HG03135 (cell line): Measurements from ENCODE around the gene ZNRF4.

Source experiments
- ATAC-seq: cut with Tn5 transposase; IDR thresholded peaks from one replicate; pipeline ENCODE4 v1.9.1; 2021; ENCODE audit warnings: mild to moderate bottlenecking, moderate library complexity; ENCODE audit not compliant: unreplicated experiment

Gene ZNRF4

DNA sequence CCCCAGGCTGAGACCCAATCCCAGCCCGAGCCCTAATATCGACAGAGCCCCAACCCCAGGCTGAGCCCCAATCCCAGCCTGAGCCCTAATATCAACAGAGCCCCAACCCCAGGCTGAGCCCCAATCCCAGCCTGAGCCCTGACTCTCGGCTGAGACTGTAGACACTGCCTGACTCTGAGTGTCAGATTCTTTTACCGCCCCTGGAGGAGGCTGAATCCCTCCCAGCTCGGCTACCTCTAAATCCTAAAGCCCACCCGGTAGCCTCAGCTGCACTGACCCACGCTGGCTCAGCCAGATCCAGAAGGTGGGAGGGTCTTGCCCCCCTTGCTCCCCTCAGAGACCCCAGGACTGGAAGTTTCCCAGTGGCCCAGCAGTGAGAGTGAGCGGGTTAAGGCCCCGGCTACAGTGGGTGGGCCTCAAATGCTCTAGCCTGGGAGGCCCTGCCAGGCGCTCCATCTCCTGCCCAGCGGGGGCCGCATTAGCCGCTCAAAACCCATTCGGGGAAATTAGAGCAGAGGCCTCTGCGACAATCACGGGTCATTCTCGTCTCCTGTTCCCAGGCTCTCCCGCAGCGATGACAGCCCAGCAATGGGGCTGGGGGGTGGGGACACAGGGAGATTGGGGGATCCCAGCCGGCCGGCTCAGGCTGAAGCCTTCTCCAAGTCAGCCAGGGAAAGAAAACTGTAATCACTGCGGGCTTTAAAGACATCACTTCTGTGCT, 43.8 kb downstream of the ZNRF4 start:
- ATAC-seq = no peak

DNA sequence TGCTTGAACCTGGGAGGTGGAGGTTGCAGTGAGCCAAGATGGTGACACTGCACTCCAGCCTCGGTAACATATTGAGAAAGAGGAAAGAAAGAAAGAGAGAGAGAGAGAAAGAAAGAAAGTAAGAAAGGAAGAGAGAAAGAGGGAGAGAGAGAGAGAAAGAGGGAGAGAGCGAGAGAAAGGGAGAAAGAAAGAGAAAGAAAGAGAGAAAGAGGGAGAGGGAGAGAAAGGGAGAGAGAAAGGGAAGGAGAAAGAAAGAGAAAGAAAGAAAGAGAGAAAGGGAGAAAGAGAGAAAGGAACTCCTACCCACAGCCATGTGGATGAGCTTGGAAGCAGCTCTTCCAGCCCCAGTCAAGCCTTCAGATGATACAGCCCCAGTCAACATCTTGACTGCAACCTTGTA, 46.7 kb downstream of the ZNRF4 start:
- ATAC-seq = no peak

DNA sequence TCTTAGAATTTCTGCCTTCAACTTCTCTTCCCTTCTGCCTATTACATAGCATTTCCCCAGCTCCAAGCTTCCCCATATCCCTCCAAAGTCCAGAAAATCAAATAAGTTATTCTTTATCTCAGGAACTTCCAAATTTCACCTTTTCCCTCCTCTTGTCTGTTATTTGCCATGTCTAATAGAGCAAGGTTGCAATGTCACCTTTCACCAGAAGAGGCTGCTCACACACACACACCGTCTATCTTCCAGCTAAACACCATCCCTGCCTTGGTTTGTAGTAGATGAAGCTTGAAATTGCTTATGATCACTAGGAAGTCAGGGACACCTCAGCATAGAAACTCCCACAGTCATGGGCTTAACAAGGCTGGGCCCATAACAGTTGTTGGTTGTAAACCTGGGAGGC, 48.4 kb downstream of the ZNRF4 start:
- no peak for ATAC-seq

DNA sequence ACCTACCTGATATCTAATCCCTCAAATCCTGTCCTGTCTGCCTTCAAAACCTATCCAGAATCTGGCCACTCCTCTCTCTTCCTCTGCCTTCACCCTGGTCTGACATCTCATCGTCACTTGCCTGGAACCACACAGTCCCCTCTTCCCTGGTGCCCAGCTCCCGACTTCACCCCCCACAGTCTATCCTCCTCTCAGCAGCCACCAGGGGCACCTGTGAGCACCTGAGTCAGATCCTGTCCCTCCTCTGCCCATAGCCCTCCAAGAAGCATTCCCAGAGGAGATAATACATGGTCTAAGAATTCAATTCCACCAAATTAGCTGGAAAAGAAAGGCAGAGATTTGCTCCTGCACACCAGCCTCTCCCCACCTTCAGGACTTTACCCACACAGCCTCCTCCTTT, 48.9 kb downstream of the ZNRF4 start:
- no peak for ATAC-seq
